GM10248 (cell line): ENCODE results near the gene NT5DC2.

ENCODE experiments used
- CTCF ChIA-PET: fragments of 300-600 bp; sonication (Branson Sonifier 250); formaldehyde crosslinking; extraction: SDS; loops from one replicate; lab custom pipeline; 2021; ENCODE audit warnings: antibody characterized with exemption; lab: Yijun Ruan, JAX
- POLR2A ChIA-PET: fragments of 350-650 bp; sonication (Branson Sonifier 250); formaldehyde crosslinking; extraction: SDS; loops from one replicate; lab custom pipeline; 2020; ENCODE audit warnings: antibody characterized with exemption; lab: Yijun Ruan, JAX
- DNase-seq: peaks from one replicate; pipeline ENCODE4 v3.0.0; 2012; ENCODE audit errors: extremely low spot score
- CTCF ChIP-seq: IDR thresholded peaks from 2 replicates; pipeline ENCODE4 v1.5.1; 2012; ENCODE audit warnings: mild to moderate bottlenecking, low read depth; ENCODE audit errors: extremely low read depth, missing control alignments, control extremely low read depth

NT5DC2 gene

GRCh38 chr3:52561028-52561747 lies 27.5 kb upstream of the NT5DC2 start:
- ChIA-PET POLR2A (interaction anchor here (1.6 kb wide), 1 partner anchor 25 kb away, joined by 4 read pairs; the partner anchor contains the start of gene UQCC5), CTCF (interaction anchor here (0.6 to 1.8 kb wide), 5 partner anchors 9 to 81 kb away, joined by 3 to 5 read pairs (median 3); no protein-coding TSS in a partner anchor)
- DNase-seq = no peak
- TF ChIP-seq CTCF = no peak

- ChIA-PET POLR2A (no interaction called here), CTCF (interaction anchor here (1.3 kb wide), 1 partner anchor 15 kb away, joined by 3 read pairs; no protein-coding TSS in a partner anchor)
- no peak for DNase-seq
- TF ChIP-seq CTCF = no peak
Measured at GRCh38 chr3:52558436-52558835, 24.8 kb upstream of the NT5DC2 start.

GRCh38 chr3:52557011-52557960 lies 23.6 kb upstream of the NT5DC2 start:
- no peak for DNase-seq
- ChIA-PET POLR2A (no interaction called here), CTCF (interaction anchor here (0.7 to 1.3 kb wide), 3 partner anchors 11 to 16 kb away, joined by 3 read pairs; no protein-coding TSS in a partner anchor)
- no peak for TF ChIP-seq CTCF

- no peak for DNase-seq
- ChIA-PET CTCF (no interaction called here), POLR2A (interaction anchor here (1.3 kb wide), 1 partner anchor 19 kb away, joined by 3 read pairs; the partner anchor contains the start of gene UQCC5)
- no peak for TF ChIP-seq CTCF
Measured at GRCh38 chr3:52555056-52555455, 21.4 kb upstream of the NT5DC2 start.

- TF ChIP-seq CTCF = no peak
- no peak for DNase-seq
- CTCF ChIA-PET = no interaction called here
- POLR2A ChIA-PET = interaction anchor here (1.3 kb wide), 1 partner anchor 18 kb away, joined by 3 read pairs; the partner anchor contains the start of gene UQCC5
Measured at GRCh38 chr3:52554026-52554755, 20.5 kb upstream of the NT5DC2 start.
